Stimulated activated memory B cell treated with anti-CD40 and anti-IgM and Interleukin-4, amounts not matched to agents 10 μg/mL and 1 μg/mL and 100 μg/mL, for 72 hours (primary cell): ENCODE results near the gene PLA2G12B.
"Not testable (repeated sequence)": the region's sequence is repeated elsewhere in the genome, so short reads cannot be mapped to it uniquely, and the experiment has no call there.

Source experiments
- ATAC-seq: fragments of 150-1000 bp; cut with Tn5 transposase; 2 replicates; pipeline ENCODE4 v1.10.0; 2021
- H3K27ac Mint-ChIP-seq: one replicate; pipeline ENCODE4 v1.8.0; 2022; ENCODE audit warnings: mild to moderate bottlenecking, mixed read lengths
- H3K27me3 Mint-ChIP-seq: one replicate; pipeline ENCODE4 v1.8.0; 2022; ENCODE audit warnings: mixed read lengths
- H3K36me3 Mint-ChIP-seq: one replicate; pipeline ENCODE4 v1.8.0; 2022; ENCODE audit warnings: mixed read lengths
- H3K4me1 Mint-ChIP-seq: one replicate; pipeline ENCODE4 v1.8.0; 2022; ENCODE audit warnings: mixed read lengths
- H3K4me3 Mint-ChIP-seq: one replicate; pipeline ENCODE4 v1.8.0; 2022; ENCODE audit warnings: mild to moderate bottlenecking, moderate library complexity, mixed read lengths
- H3K9me3 Mint-ChIP-seq: one replicate; pipeline ENCODE4 v1.8.0; 2022; ENCODE audit warnings: mixed read lengths

Gene PLA2G12B

GRCh38 chr10:72952642-72953158, 1.9 kb downstream of the PLA2G12B start:
- H3K27ac Mint-ChIP-seq, result no peak overlapping the region
- no peaks in the 10 kb centered on the region for H3K9me3 Mint-ChIP-seq
- H3K27me3 Mint-ChIP-seq, result peaks cover 21% of the 10 kb centered on the region
- H3K4me1 Mint-ChIP-seq, result no peaks in the 10 kb centered on the region
- no peaks in the 10 kb centered on the region for H3K36me3 Mint-ChIP-seq
- no peak overlapping the region for H3K4me3 Mint-ChIP-seq
- no peak for ATAC-seq

GRCh38 chr10:72952189-72952588, 2.4 kb downstream of the PLA2G12B start:
- H3K36me3 Mint-ChIP-seq, result no peaks in the 10 kb centered on the region
- H3K9me3 Mint-ChIP-seq, result no peaks in the 10 kb centered on the region
- H3K4me3 Mint-ChIP-seq, result no peak overlapping the region
- no peaks in the 10 kb centered on the region for H3K4me1 Mint-ChIP-seq
- no peak overlapping the region for H3K27ac Mint-ChIP-seq
- peaks cover 25% of the 10 kb centered on the region for H3K27me3 Mint-ChIP-seq
- no peak for ATAC-seq

GRCh38 chr10:72951760-72952159, 2.8 kb downstream of the PLA2G12B start:
- ATAC-seq, result no peak
- H3K27ac Mint-ChIP-seq, result no peak overlapping the region
- H3K9me3 Mint-ChIP-seq, result no peaks in the 10 kb centered on the region
- no peak overlapping the region for H3K4me3 Mint-ChIP-seq
- no peaks in the 10 kb centered on the region for H3K4me1 Mint-ChIP-seq
- no peaks in the 10 kb centered on the region for H3K36me3 Mint-ChIP-seq
- peaks cover 25% of the 10 kb centered on the region for H3K27me3 Mint-ChIP-seq

- Mint-ChIP-seq H3K27ac (no peak overlapping the region), H3K27me3 (peaks cover 25% of the 10 kb centered on the region), H3K36me3 (no peaks in the 10 kb centered on the region), H3K9me3 (no peaks in the 10 kb centered on the region), H3K4me3 (no peak overlapping the region), H3K4me1 (no peaks in the 10 kb centered on the region)
- ATAC-seq, result no peak
Observed at GRCh38 chr10:72948762-72949161, 5.8 kb downstream of the PLA2G12B start.

GRCh38 chr10:72946963-72947362, 7.6 kb downstream of the PLA2G12B start:
- Mint-ChIP-seq H3K4me1 (no peaks in the 10 kb centered on the region), H3K9me3 (no peaks in the 10 kb centered on the region), H3K4me3 (no peak overlapping the region), H3K27me3 (peaks cover 25% of the 10 kb centered on the region), H3K36me3 (no peaks in the 10 kb centered on the region), H3K27ac (no peak overlapping the region)
- no peak for ATAC-seq

- no peak for ATAC-seq
- H3K27me3 Mint-ChIP-seq, result peaks cover 8% of the 10 kb centered on the region
- H3K4me1 Mint-ChIP-seq, result no peaks in the 10 kb centered on the region
- H3K36me3 Mint-ChIP-seq, result no peaks in the 10 kb centered on the region
- no peak overlapping the region for H3K27ac Mint-ChIP-seq
- no peak overlapping the region for H3K4me3 Mint-ChIP-seq
- H3K9me3 Mint-ChIP-seq, result no peaks in the 10 kb centered on the region
Observed at GRCh38 chr10:72943498-72944234, 10.9 kb downstream of the PLA2G12B start.

- Mint-ChIP-seq H3K9me3 (no peaks in the 10 kb centered on the region), H3K4me3 (no peak overlapping the region), H3K4me1 (no peaks in the 10 kb centered on the region), H3K36me3 (no peaks in the 10 kb centered on the region), H3K27ac (no peak overlapping the region), H3K27me3 (peaks cover 9% of the 10 kb centered on the region)
- no peak for ATAC-seq
Observed at GRCh38 chr10:72935361-72935760, 19.2 kb downstream of the PLA2G12B start.

- no peaks in the 10 kb centered on the region for H3K36me3 Mint-ChIP-seq
- H3K27me3 Mint-ChIP-seq, result peaks cover 16% of the 10 kb centered on the region
- H3K4me1 Mint-ChIP-seq, result no peaks in the 10 kb centered on the region
- H3K4me3 Mint-ChIP-seq, result no peak overlapping the region
- ATAC-seq, result no peak
- H3K9me3 Mint-ChIP-seq, result no peaks in the 10 kb centered on the region
- no peak overlapping the region for H3K27ac Mint-ChIP-seq
Observed at GRCh38 chr10:72932259-72933015, 22.2 kb downstream of the PLA2G12B start.

- no peak overlapping the region for H3K4me3 Mint-ChIP-seq
- no peak for ATAC-seq
- H3K36me3 Mint-ChIP-seq, result no peaks in the 10 kb centered on the region
Observed at GRCh38 chr10:72930276-72930675, 24.3 kb downstream of the PLA2G12B start.

GRCh38 chr10:72928798-72929197, 25.8 kb downstream of the PLA2G12B start:
- no peak overlapping the region for H3K27ac Mint-ChIP-seq
- H3K9me3 Mint-ChIP-seq, result no peaks in the 10 kb centered on the region
- no peaks in the 10 kb centered on the region for H3K36me3 Mint-ChIP-seq
- H3K4me1 Mint-ChIP-seq, result no peaks in the 10 kb centered on the region
- H3K27me3 Mint-ChIP-seq, result peaks cover 24% of the 10 kb centered on the region
- no peak overlapping the region for H3K4me3 Mint-ChIP-seq
- ATAC-seq, result no peak

More at GRCh38 chr10:72930276-72930675, 24.3 kb downstream of the PLA2G12B start:
- Mint-ChIP-seq H3K9me3 (no peaks in the 10 kb centered on the region), H3K4me1 (no peaks in the 10 kb centered on the region), H3K27me3 (peaks cover 15% of the 10 kb centered on the region), H3K27ac (no peak overlapping the region)

- no peaks in the 10 kb centered on the region for H3K4me1 Mint-ChIP-seq
Observed at GRCh38 chr10:72927485-72927884, 27.1 kb downstream of the PLA2G12B start.

GRCh38 chr10:72925951-72926465, 28.6 kb downstream of the PLA2G12B start:
- H3K27me3 Mint-ChIP-seq, result peaks cover 27% of the 10 kb centered on the region
- no peak for ATAC-seq

More at GRCh38 chr10:72927485-72927884, 27.1 kb downstream of the PLA2G12B start:
- peaks cover 24% of the 10 kb centered on the region for H3K27me3 Mint-ChIP-seq
- H3K4me3 Mint-ChIP-seq, result no peak overlapping the region
- no peaks in the 10 kb centered on the region for H3K36me3 Mint-ChIP-seq
- peaks cover under 1% of the 10 kb centered on the region for H3K9me3 Mint-ChIP-seq
- ATAC-seq, result no peak
- no peak overlapping the region for H3K27ac Mint-ChIP-seq

GRCh38 chr10:72924351-72924750, 30.3 kb downstream of the PLA2G12B start:
- peaks cover 5% of the 10 kb centered on the region for H3K36me3 Mint-ChIP-seq
- H3K9me3 Mint-ChIP-seq, result peaks cover 10% of the 10 kb centered on the region
- ATAC-seq, result no peak
- no peak overlapping the region for H3K4me3 Mint-ChIP-seq
- H3K4me1 Mint-ChIP-seq, result no peaks in the 10 kb centered on the region
- H3K27me3 Mint-ChIP-seq, result peaks cover 39% of the 10 kb centered on the region
- H3K27ac Mint-ChIP-seq, result no peak overlapping the region

More at GRCh38 chr10:72925951-72926465, 28.6 kb downstream of the PLA2G12B start:
- no peak overlapping the region for H3K27ac Mint-ChIP-seq
- no peak overlapping the region for H3K4me3 Mint-ChIP-seq
- peaks cover 6% of the 10 kb centered on the region for H3K9me3 Mint-ChIP-seq
- H3K36me3 Mint-ChIP-seq, result peaks cover 3% of the 10 kb centered on the region
- H3K4me1 Mint-ChIP-seq, result no peaks in the 10 kb centered on the region

GRCh38 chr10:72921147-72921683, 33.4 kb downstream of the PLA2G12B start:
- not testable (repeated sequence) for ATAC-seq, H3K36me3 Mint-ChIP-seq, H3K27ac Mint-ChIP-seq, H3K4me3 Mint-ChIP-seq
- Mint-ChIP-seq H3K4me1 (peaks cover 10% of the 10 kb centered on the region), H3K27me3 (peaks cover 29% of the 10 kb centered on the region), H3K9me3 (peaks cover 13% of the 10 kb centered on the region)

- peaks cover 13% of the 10 kb centered on the region for H3K9me3 Mint-ChIP-seq
- H3K4me1 Mint-ChIP-seq, result peaks cover 10% of the 10 kb centered on the region
- peaks cover 5% of the 10 kb centered on the region for H3K36me3 Mint-ChIP-seq
Observed at GRCh38 chr10:72918352-72918751, 36.3 kb downstream of the PLA2G12B start.

More at GRCh38 chr10:72918352-72918751, 36.3 kb downstream of the PLA2G12B start:
- no peak overlapping the region for H3K4me3 Mint-ChIP-seq
- H3K27me3 Mint-ChIP-seq, result peaks cover 15% of the 10 kb centered on the region
- no peak for ATAC-seq
- no peak overlapping the region for H3K27ac Mint-ChIP-seq
